Cardiac septum (tissue), 1 donor: ENCODE results near the gene C14orf132. TPM values are rescaled to one million over a fixed set of nuclear protein-coding genes. Genes with fewer than 3 reads are reported as not detected.

Experiments
- DNase-seq: peaks from one replicate; pipeline ENCODE4 v3.0.0-alpha.2; 2020; ENCODE audit warnings: low spot score
- intact Hi-C: fragments of 100-400 bp; cut with DNase I; formaldehyde crosslinking; loops from one replicate; pipeline ENCODE4 v1.14.0; 2022
- total RNA-seq: library from RNA; stranded (reverse); fragmentation: NEBNext Ultra II Directional; extraction: Animal tissue kit (Norgen Biotek cat#: 25700); gene quantifications from one replicate; pipeline ENCODE4 v1.2.1, GENCODE V29; 2021
- donor health status: DM: no; HTN: no; CAD: no.

C14orf132 gene
- total RNA-seq, 1 donor from 2014 or later, result 18.9 TPM

- intact Hi-C loops, result no loop called here
- DNase-seq, result peak; percentile 26
These were observed 66.1 kb downstream of the C14orf132 start for GRCh38 chr14:96105089-96105925.

- intact Hi-C loops, result no loop called here
- peak; percentile 56 for DNase-seq
These were observed 66.8 kb downstream of the C14orf132 start for GRCh38 chr14:96105926-96106441.

- intact Hi-C loops, result no loop called here
These were observed 67.7 kb downstream of the C14orf132 start for GRCh38 chr14:96106891-96107290.

DNA sequence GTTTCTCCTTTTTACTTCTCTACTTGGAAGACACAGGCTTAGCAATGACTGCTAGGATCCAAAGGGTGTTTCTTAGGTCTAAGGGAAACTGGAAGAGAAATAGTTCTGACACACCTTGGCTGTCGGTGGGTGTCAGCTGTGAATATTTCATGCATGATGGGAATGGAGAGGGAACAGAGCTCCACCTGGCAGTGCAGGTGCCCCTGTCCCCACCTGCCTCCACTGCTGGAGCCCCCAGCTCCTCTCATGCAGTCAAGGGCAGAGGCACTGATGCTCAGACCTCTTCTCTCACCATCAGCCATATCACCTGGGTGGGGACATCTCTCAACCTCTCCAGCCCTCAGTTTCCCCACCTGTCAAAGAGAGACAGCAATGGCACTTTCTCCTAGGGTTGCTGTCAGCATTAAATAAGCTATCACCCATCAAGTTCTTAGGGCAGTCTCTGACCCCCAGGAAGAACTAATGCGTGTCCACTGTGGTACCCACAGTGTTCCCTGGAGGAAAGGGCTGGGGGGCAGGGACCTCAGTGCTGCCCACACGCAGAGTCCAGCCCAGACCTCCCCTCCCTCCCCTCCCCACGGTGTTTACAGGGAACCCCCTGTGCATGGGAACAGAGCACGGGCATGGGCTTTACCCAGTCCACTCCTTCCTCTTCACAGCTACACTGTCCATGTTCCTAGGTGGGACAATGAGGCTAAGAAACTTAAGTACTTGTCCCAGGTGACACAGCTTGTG, 69.1 kb downstream of the C14orf132 start:
- intact Hi-C loops, result no loop called here
- no peak for DNase-seq

More at GRCh38 chr14:96106891-96107290, 67.7 kb downstream of the C14orf132 start:
- peak; percentile 39 for DNase-seq

GRCh38 chr14:96108911-96109310, 69.7 kb downstream of the C14orf132 start:
- intact Hi-C loops, result no loop called here
- no peak for DNase-seq

- intact Hi-C loops, result no loop called here
- no peak for DNase-seq
These were observed 70.6 kb downstream of the C14orf132 start for GRCh38 chr14:96109596-96110355.

DNA sequence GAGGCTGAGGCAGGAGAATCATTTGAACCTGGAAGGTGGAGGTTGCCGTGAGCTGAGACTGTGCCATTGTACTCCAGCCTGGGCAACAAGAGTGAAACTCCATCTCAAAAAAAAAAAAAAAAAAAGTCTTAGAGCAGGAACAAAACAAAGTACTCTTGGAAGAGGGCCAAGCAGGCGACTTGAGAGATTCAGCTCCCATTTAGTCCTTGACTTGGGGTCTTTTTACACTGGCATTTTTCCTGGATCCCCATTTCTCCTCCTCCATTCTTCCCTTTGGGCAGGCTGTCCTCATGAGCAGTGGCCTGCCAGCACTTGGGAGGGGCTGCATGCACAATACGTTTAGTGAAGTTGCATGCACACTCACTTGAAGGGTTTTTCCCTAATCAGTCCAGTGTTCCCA, 72.9 kb downstream of the C14orf132 start:
- intact Hi-C loops, result no loop called here
- DNase-seq, result no peak

DNA sequence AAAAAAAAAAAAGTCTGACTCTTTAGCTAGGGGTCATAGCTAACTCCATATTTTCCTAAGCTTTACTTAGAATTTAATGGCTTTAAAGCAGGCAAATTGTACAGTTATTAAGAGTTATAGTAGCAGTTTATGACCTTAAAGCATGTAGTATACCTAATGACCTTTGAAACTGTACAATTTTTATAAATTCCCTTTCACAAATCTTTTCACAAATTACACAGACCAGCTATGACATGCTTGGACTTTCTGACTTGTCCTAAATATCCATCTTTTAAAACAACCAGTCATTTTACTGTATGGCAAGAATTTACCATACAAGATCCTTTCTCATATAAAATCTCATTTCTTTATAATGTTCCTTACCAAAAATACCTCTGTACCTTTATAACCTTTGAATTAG, 74.8 kb downstream of the C14orf132 start:
- intact Hi-C loops, result no loop called here

GRCh38 chr14:96117101-96117897, 78.1 kb downstream of the C14orf132 start:
- DNase-seq, result no peak

More for the DNA sequence above, 74.8 kb downstream of the C14orf132 start:
- no peak for DNase-seq

DNA sequence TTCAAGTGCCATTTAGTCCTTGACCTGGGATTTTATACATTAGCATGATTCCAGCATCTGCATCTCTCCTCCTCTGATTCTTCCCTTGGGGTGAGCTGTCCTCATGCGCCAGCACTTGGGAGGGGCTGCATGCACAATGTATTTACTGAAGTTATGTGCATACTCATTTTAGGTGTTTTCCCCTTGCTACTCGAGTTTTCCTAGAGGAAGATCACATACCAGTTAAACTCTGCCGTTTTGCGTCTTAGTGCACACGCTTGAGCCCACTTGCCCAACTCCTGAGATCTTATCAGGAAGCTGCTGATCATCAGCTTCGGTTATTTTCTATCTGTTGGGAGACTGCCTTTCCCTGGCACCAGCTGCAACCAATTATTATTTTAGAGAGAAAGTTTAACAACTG, 78.8 kb downstream of the C14orf132 start:
- no peak for DNase-seq
- intact Hi-C loops, result no loop called here

More at GRCh38 chr14:96117101-96117897, 78.1 kb downstream of the C14orf132 start:
- intact Hi-C loops, result no loop called here

GRCh38 chr14:96118391-96118790, 79.2 kb downstream of the C14orf132 start:
- intact Hi-C loops, result no loop called here
- no peak for DNase-seq

- intact Hi-C loops, result no loop called here
- no peak for DNase-seq
These were observed 80.8 kb downstream of the C14orf132 start for GRCh38 chr14:96119947-96120346.

DNA sequence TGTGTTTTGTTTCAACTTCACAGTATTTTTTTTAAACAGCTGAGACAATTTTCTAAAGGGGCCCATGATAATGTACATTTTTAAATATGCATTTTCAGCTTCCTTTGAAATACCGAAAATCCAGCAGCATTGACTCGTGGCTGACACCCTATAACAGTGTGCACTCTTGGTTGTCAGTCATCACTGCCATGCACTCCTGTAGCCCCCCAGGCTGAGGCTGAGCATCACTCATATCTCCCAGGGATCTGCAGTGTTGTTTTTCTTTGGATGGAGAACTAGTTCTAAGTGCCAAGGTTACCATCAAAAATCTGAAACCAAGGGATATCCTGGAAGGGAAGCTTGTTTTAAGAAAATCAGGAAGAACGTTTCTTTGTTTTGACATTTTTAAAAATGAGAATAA, 81.2 kb downstream of the C14orf132 start:
- intact Hi-C loops, result no loop called here

GRCh38 chr14:96120941-96121340, 81.8 kb downstream of the C14orf132 start:
- no peak for DNase-seq
- intact Hi-C loops, result no loop called here

More for the DNA sequence above, 81.2 kb downstream of the C14orf132 start:
- DNase-seq, result no peak

- intact Hi-C loops, result no loop called here
- DNase-seq, result no peak
These were observed 82.7 kb downstream of the C14orf132 start for GRCh38 chr14:96121660-96122395.

- no peak for DNase-seq
- intact Hi-C loops, result no loop called here
These were observed 83.3 kb downstream of the C14orf132 start for GRCh38 chr14:96122496-96122895.

DNA sequence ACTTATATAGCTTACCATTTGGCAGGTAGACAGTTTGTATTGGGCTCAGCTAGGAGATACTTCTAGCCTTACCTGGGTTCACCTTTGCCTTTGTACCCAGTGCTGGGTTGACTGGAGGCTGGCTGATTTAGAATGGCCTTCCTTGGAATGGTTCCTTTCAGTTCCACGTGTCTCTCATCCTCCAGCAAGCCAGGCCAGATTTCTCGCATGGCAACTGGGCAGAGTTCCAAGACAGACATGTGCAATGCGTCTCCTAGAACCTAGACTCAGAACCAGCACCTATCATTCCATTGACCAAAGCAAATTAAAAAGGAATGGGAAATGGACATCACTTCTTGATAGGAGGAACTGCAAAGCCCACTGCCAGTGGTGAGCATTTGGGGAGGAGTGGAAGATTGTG, 86.4 kb downstream of the C14orf132 start:
- intact Hi-C loops, result no loop called here

DNA sequence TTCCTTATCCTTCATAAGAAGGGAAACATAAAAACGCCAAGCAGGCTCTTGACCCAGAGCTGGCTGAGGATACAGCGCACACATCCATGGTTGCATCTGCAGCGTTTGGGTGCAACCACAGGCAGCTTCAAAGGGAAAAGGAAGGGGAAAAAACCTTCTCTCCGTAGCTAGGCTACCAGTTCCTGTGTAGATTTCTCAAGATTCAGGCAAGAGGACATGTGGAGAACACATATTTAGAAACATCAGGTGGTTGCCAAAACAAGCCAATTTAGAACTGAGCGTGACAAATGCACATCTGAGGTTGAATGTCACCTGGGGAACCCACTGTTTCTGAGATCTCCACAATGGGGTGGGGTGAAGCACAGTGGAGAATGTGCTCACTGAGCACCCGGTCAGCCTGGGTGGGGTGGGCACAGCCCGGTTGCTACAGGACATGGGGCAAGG, 87.2 kb downstream of the C14orf132 start:
- intact Hi-C loops, result no loop called here
- no peak for DNase-seq

More for the DNA sequence above, 86.4 kb downstream of the C14orf132 start:
- no peak for DNase-seq
